HG02642 (cell line): ENCODE results near the gene SEMA3E.

Source experiments
- ATAC-seq: cut with Tn5 transposase; IDR thresholded peaks from one replicate; pipeline ENCODE4 v1.9.1; 2021; ENCODE audit warnings: mild to moderate bottlenecking; ENCODE audit not compliant: unreplicated experiment, poor library complexity

SEMA3E gene

DNA sequence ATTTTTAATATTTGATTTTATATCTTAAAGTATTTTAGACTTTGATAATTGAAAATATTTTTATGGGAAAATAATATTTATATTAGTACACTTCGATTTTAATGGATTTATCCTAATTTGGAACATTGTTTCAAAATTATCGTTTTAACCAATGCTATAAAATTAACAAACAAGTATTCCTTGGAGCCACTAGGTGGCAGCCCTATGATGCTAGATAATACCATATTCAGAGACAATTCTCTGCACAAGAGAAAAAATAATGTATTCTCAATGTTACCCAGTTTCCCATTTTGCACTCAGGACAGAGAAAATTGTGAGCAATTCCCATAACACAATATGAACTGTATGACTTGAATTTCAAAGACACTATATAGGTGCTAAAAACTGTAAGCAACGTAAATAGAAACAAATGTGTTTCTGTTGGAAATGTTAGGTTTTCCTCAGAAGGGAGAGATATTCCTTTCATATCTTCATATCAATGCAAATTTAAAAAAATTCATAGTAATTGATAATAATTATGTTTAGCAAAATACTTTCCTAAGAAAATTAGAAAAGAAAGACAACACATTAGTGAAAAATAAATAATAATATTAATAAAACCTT is 237.8 kb downstream of the SEMA3E start:
- no peak for ATAC-seq

DNA sequence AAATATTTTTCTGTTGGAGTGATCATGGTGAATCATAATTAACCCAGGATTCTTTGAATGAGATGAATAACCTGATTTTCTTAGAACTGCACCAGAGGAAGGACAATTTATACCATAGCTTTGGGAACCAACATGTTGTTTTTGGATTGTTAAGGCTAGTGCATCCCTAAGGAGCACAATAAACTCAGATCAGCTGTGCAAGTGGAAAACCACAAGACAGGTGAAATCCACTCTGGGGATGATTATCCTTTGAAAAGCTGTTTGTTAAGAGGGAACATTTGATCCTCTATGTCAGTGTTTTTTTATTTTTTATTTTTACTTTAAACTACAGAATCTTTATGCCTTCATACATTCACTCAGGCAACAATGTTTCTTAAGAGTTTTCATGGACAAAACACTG is 254.2 kb downstream of the SEMA3E start:
- ATAC-seq, result no peak

GRCh38 chr7:83388436-83388835 is 260.5 kb downstream of the SEMA3E start:
- no peak for ATAC-seq

DNA sequence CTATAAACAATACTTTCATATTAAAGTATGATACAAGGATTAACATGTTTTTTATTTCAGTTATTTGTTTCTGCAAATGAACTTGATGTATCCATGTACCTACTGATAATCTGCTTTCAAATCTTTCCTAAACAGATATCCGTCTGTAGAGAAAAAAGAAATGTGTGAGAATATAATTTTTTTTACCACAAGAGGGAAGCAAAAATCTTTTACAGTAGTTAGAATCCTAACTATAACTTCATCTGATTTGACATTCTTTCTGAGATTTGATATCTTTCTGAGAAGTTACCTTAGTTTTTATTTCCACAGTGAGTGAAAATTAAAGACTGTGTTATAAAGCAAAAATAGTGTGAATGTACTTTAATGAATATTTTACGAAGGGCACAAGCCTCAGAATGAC is 282.3 kb downstream of the SEMA3E start:
- no peak for ATAC-seq

- no peak for ATAC-seq
These were observed 283.2 kb downstream of the SEMA3E start for GRCh38 chr7:83365746-83366145.

DNA sequence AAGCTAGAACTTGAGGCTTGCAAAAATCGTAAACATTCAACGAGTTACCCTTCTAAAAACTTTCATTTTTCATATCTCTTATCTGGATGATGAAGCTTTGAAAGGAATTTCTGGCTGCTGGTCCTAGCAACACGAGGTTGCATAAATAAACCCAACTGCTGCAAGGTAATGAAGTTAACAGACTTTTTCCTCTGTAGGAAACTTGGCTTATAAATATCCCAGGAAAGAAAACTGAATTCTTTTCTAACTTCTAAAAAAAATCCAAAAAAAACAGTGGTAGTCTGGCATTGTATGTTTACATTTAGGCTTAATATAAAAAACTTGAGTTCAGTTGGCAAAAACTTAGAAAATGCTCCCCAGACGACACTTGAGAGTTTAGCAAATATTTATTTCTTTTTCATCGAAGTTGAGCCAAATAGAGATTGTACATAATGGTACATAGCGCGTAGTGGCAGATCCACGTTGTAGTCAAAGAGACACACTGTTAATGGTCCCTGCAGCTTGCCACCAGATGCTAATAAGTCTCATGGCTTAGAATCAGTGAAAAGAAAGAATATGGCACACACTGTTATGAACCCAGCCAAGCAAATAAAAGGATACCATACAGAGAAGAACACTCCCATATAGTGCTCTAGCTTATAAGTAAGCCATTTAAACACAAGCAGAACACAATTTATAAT is 285.9 kb downstream of the SEMA3E start:
- no peak for ATAC-seq

- no peak for ATAC-seq
These were observed 289.8 kb downstream of the SEMA3E start for GRCh38 chr7:83359108-83359507.

DNA sequence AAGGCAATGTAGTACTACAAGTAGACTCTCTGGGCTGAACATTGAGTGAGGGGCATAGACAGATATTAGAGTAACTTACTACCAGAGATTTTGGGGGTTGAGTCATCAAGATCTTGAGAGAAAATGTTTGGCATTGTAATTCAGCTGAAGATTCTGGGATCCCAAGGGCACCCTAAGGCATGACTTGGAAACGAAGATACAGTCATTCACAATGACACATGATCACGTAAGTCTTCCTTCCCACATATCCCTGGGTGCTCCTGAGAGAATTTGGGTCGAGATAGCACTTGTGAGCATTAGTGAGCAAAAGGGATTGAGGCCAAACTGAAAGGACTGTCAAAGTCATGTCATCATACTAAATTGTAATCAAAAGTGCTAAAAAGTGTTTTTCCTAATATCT is 293.8 kb downstream of the SEMA3E start:
- no peak for ATAC-seq

DNA sequence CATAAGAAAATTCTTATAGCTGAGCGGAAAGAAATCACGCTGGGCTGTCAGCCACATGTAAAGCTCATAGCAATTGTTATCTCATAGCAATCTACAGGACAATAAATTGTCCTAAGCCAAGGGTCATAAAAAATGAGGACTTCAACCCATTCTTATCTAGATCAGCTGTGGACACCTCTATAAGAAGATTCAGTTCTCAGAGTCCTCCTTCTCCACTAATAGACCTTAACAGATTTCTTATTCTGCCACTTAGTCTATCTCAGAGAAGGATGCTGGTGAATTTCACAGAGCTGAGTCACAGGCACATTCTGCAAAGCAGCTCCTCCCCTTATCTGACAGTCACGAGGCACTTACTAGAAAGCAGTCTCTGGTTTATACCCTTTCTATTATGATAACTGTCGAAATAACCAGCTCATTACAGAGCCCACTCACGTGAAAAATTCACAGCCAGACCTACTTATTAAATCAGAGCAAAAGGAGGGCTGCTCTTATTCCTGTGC is 300.9 kb downstream of the SEMA3E start:
- no peak for ATAC-seq

- no peak for ATAC-seq
These were observed 309.0 kb downstream of the SEMA3E start for GRCh38 chr7:83339907-83340306.

DNA sequence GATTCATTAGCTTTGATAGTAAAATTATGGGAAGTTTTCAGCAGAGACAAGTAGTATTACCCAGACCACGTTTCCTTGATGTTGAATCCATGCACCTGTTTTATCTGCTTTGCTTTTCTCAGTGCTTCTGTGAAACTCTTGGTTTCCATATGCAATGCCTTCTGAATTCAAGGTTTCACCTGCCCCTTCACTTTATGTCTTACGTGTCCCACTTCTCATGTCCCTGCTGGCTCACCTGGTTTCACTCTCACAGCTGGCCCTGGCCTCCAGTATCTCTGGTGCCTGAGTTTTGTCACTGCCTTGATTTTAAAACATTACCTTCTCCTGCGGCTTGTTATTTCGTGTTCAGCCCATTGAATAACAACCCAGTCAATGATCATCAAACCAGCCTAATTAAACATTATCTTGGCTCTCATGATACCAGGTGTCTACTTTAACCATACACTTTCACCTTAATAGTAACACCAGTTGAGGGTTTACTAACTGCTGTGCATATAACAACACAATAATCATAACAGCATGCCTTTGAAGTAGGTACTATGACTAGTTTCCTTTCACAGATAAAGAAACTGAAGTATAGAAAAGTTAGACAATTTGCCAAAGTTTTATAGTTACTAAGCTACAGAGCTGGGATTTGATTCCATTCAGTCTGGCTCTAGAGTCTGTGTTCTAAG is 310.5 kb downstream of the SEMA3E start:
- ATAC-seq, result no peak

GRCh38 chr7:83337050-83337449 is 311.9 kb downstream of the SEMA3E start:
- no peak for ATAC-seq

GRCh38 chr7:83326223-83326622 is 322.7 kb downstream of the SEMA3E start:
- no peak for ATAC-seq

GRCh38 chr7:83325083-83325482 is 323.9 kb downstream of the SEMA3E start:
- ATAC-seq, result no peak

- no peak for ATAC-seq
These were observed 324.3 kb downstream of the SEMA3E start for GRCh38 chr7:83324596-83324995.

DNA sequence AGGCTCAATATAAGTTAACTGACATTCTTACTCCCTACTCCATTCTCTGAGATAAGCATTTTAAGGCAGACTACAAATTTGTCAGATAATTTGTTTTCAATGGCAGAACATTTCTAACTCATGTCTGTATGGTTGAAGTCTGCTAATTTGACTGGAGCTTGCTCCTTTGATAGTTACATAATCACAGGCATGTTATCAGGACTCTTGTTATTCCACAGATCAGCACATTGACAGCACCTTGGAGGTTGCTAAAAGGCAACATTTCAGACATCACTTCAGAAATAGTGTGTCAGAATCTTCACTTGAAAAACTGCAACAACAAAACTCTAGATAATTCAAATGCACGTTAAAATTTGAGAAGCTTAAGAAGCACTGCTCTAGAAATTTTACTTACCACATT is 327.9 kb downstream of the SEMA3E start:
- ATAC-seq, result no peak

DNA sequence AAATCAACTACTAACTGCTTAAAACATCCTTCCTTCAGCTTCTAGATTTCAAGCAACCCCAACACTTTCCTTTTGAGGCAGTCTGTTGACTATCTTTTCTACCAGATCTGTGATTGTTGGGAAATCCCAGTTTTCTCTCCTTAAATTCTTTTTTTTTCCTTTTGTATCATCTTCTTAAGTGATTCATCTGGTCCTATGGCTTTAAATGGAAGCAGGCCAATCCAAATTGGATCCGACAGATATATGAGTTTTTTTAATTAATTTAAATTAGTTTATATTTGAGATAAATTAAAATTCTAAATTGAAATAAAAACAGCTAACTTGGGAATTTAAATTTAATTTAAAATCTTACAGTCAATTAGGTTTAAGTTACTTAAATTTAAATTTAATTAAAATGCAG is 335.0 kb downstream of the SEMA3E start:
- no peak for ATAC-seq
